ENCODE data around the gene PYHIN1. TPM values are rescaled to one million over a fixed set of nuclear protein-coding genes. Genes with fewer than 3 reads are reported as not detected.
"Not testable (repeated sequence)": the region's sequence is repeated elsewhere in the genome, so short reads cannot be mapped to it uniquely, and the experiment has no call there.

The PYHIN1 gene
- total and polyA plus RNA-seq, 2 of the 4 experiments (the other 2 are of a cell fraction): not detected

DNA sequence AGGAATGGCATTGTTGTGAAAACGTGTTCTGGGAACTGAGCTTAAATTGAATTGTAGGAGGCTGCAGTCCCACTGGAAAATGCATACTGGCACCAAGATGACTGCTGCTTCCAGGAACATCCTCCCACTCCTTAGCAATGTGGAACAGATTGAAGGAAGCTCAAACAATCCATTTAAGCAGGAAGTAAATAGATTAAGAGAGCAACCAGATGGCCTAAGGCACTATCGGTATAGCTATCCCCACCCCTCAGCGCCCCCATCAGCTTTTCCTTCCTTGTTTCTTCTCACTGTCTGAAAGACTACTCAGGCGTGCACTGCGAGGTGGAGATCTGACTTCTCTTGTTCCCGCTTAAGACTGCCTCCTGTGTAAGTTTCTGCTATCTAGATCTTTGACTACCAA is 74.3 kb downstream of the PYHIN1 start:
- no CpG with 5 or more reads among the region's 6 CpGs for WGBS, 2 experiments (ENCODE audit: extremely low coverage in 2 of 2, insufficient read length in 1 of 2)
- Histone ChIP-seq H3K9me3 (ENCODE audit: control insufficient read depth, insufficient read depth, low read length) (no peaks in the 10 kb centered on the region), H4K91ac (ENCODE audit: insufficient read depth, low read depth, low read length) (no peak overlapping the region; the same call in 1 of the 2 replicates), H2BK120ac (ENCODE audit: low read depth, low read length) (peak overlapping the region; percentile 16; the same call in 1 of the 2 replicates), H3K27me3 (ENCODE audit: control insufficient read depth, insufficient read depth, low read length) (no peaks in the 10 kb centered on the region), H3K27ac (ENCODE audit: insufficient read depth, low read length) (no peak overlapping the region), H2AK5ac (ENCODE audit: low read depth, low read length) (no peak overlapping the region), H3K23ac (ENCODE audit: low read depth, low read length) (no peak overlapping the region), H3K56ac (ENCODE audit: extremely low read depth, insufficient read depth, low read length) (no peak overlapping the region), H3K79me1 (ENCODE audit: low read depth in 1 of 2, low read length in 2 of 2) (no peaks in the 10 kb centered on the region), H2BK15ac (ENCODE audit: low read depth, low read length) (peak overlapping the region; percentile 46; the same call in 2 of the 3 replicates), H3K14ac (replicated peaks; ENCODE audit: low read depth, low read length) (no peak overlapping the region), H3K18ac (ENCODE audit: low read depth, low read length) (peak overlapping the region; percentile 31; the same call in 1 of the 2 replicates), H3K9ac (ENCODE audit: low read depth, low read length) (no peak overlapping the region), H2BK20ac (ENCODE audit: low read depth, low read length) (0 out of 2 replicates have a peak overlapping the region, but pooled peaks have one; percentile 3), H4K8ac (ENCODE audit: low read depth in 2 of 2, low read length in 2 of 2) (peak overlapping the region in 1 of 2 experiments; percentile 37; a peak in 1 of 4 replicates), H4K5ac (ENCODE audit: low read depth, low read length) (peak overlapping the region; percentile 39; the same call in 1 of the 2 replicates), H3K36me3 (ENCODE audit: control insufficient read depth, insufficient read depth, low read length) (no peaks in the 10 kb centered on the region), H3K4me2 (ENCODE audit: low read depth, low read length) (no peak overlapping the region), H3K9me1 (ENCODE audit: insufficient read depth, low read length) (0 out of 2 replicates have a peak, but pooled peaks cover 3% of the 10 kb centered on the region), H2AFZ (replicated peaks; ENCODE audit: low read length, poor library complexity) (no peak overlapping the region), H3K4ac (ENCODE audit: low read depth, low read length) (peak overlapping the region; percentile 24; the same call in 1 of the 2 replicates), H2BK5ac (ENCODE audit: low read depth, low read length, poor library complexity, severe bottlenecking) (no peak overlapping the region), H3K4me3 (ENCODE audit: insufficient read depth, low read depth, low read length) (no peak overlapping the region), H2AK9ac (replicated peaks; ENCODE audit: low read depth, low read length, poor library complexity) (no peak overlapping the region), H4K20me1 (ENCODE audit: insufficient read depth, low read length) (no peaks in the 10 kb centered on the region), H3K4me1 (ENCODE audit: control insufficient read depth, insufficient read depth, low read length) (peaks cover 11% of the 10 kb centered on the region)
- no TSS peak for BruUV-seq (replicated peaks)
- ChIA-PET POLR2A (ENCODE audit: unreplicated experiment) (no interaction called here), CTCF (interaction anchor here (0.7 kb wide), 1 partner anchor 986 kb away, joined by 3 read pairs; no protein-coding TSS in a partner anchor)
- in situ Hi-C loops (cut with MboI; ENCODE audit: low sequenced_read_pairs): loop anchor here (10.0 kb wide), 1 partner anchor 1041 kb away; no protein-coding TSS in a partner anchor
- dilution Hi-C loops (cut with HindIII; ENCODE audit: low sequenced_read_pairs, unreplicated experiment): no loop called here
- no peak for DNase-seq
- TF ChIP-seq MAFK (IDR thresholded peaks at IDR 0.05; ENCODE audit: low read depth, low read length) (no peak), RFX5 (IDR thresholded peaks at IDR 0.05; ENCODE audit: low read depth, low read length) (no peak), MXI1 (IDR thresholded peaks at IDR 0.05; ENCODE audit: borderline replicate concordance, low read depth, low read length) (no peak), BHLHE40 (IDR thresholded peaks at IDR 0.05; ENCODE audit: low read depth, low read length) (no peak), RAD21 (IDR thresholded peaks at IDR 0.05; ENCODE audit: low read length) (no peak), CEBPB (IDR thresholded peaks at IDR 0.05; ENCODE audit: low read depth, low read length) (no peak), SMC3 (IDR thresholded peaks at IDR 0.05; ENCODE audit: low read depth, low read length) (no peak), RCOR1 (IDR thresholded peaks at IDR 0.05; ENCODE audit: insufficient replicate concordance, low read length) (no peak)
- intact Hi-C loops (cut with micrococcal nuclease): no loop called here
- no peak for ATAC-seq (ENCODE audit: low read depth)

DNA sequence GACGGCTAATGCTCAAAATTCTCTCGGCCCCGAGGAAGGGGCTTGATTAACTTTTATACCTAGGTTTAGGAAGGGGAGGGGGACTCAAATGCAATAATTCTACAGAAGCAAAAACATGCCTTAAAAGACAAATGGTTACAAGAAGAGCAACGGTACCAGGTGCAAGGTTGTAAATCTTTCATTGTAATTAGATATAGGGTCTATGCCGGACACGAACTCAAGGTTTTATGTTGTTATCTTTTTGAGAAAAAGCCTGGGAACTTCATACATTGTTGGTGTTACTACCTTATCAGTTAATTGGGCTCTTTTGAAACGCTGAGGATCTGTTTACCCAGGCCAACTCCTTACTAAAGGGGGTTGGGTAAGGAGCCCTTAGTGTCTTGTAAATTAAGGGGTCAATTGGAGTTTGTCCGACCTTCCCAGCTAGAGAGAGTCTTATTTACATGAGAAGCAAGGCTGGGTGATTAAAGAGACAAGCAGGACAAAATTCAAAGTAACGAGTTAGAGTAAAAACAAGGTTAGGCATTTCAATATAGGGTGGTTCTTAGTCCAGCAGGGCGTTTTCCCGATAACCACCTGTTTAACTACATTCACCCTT is 75.0 kb downstream of the PYHIN1 start:
- H2BK120ac ChIP-seq (ENCODE audit: low read depth, low read length); H3K4me2 ChIP-seq (ENCODE audit: low read depth, low read length); H3K9me1 ChIP-seq (ENCODE audit: insufficient read depth, low read length); H2BK15ac ChIP-seq (ENCODE audit: low read depth, low read length); H3K27me3 ChIP-seq (ENCODE audit: control insufficient read depth, insufficient read depth, low read length); H4K5ac ChIP-seq (ENCODE audit: low read depth, low read length); H4K8ac ChIP-seq (ENCODE audit: low read depth in 2 of 2, low read length in 2 of 2); dilution Hi-C loops (cut with HindIII; ENCODE audit: low sequenced_read_pairs, unreplicated experiment); H4K20me1 ChIP-seq (ENCODE audit: insufficient read depth, low read length); H3K56ac ChIP-seq (ENCODE audit: extremely low read depth, insufficient read depth, low read length); H3K36me3 ChIP-seq (ENCODE audit: control insufficient read depth, insufficient read depth, low read length); H2AFZ ChIP-seq (replicated peaks; ENCODE audit: low read length, poor library complexity); ATAC-seq (ENCODE audit: low read depth); H4K91ac ChIP-seq (ENCODE audit: insufficient read depth, low read depth, low read length); H3K4me3 ChIP-seq (ENCODE audit: insufficient read depth, low read depth, low read length); H3K14ac ChIP-seq (replicated peaks; ENCODE audit: low read depth, low read length); H3K18ac ChIP-seq (ENCODE audit: low read depth, low read length); intact Hi-C loops (cut with micrococcal nuclease); H3K27ac ChIP-seq (ENCODE audit: insufficient read depth, low read length); H2AK5ac ChIP-seq (ENCODE audit: low read depth, low read length); H3K4ac ChIP-seq (ENCODE audit: low read depth, low read length); BruUV-seq (replicated peaks); H2AK9ac ChIP-seq (replicated peaks; ENCODE audit: low read depth, low read length, poor library complexity); POLR2A ChIA-PET (ENCODE audit: unreplicated experiment); H2BK5ac ChIP-seq (ENCODE audit: low read depth, low read length, poor library complexity, severe bottlenecking); H3K23ac ChIP-seq (ENCODE audit: low read depth, low read length); DNase-seq; H3K9me3 ChIP-seq (ENCODE audit: control insufficient read depth, insufficient read depth, low read length); H3K79me1 ChIP-seq (ENCODE audit: low read depth in 1 of 2, low read length in 2 of 2); H2BK20ac ChIP-seq (ENCODE audit: low read depth, low read length); H3K9ac ChIP-seq (ENCODE audit: low read depth, low read length): not testable (repeated sequence)
- no CpG with 5 or more reads among the region's 11 CpGs for WGBS, 2 experiments (ENCODE audit: extremely low coverage in 2 of 2, insufficient read length in 1 of 2)
- peaks cover 11% of the 10 kb centered on the region for H3K4me1 ChIP-seq (ENCODE audit: control insufficient read depth, insufficient read depth, low read length)
- CTCF ChIA-PET: interaction anchor here (0.7 kb wide), 1 partner anchor 987 kb away, joined by 3 read pairs; no protein-coding TSS in a partner anchor
- in situ Hi-C loops (cut with MboI; ENCODE audit: low sequenced_read_pairs): loop anchor here (10.0 kb wide), 1 partner anchor 1042 kb away; no protein-coding TSS in a partner anchor
